GM21381 (cell line): ENCODE results near the gene ACP1.

ENCODE experiments used
- ATAC-seq: cut with Tn5 transposase; IDR thresholded peaks from one replicate; pipeline ENCODE4 v1.9.1; 2021; ENCODE audit warnings: mild to moderate bottlenecking, moderate library complexity; ENCODE audit not compliant: unreplicated experiment

Gene ACP1

DNA sequence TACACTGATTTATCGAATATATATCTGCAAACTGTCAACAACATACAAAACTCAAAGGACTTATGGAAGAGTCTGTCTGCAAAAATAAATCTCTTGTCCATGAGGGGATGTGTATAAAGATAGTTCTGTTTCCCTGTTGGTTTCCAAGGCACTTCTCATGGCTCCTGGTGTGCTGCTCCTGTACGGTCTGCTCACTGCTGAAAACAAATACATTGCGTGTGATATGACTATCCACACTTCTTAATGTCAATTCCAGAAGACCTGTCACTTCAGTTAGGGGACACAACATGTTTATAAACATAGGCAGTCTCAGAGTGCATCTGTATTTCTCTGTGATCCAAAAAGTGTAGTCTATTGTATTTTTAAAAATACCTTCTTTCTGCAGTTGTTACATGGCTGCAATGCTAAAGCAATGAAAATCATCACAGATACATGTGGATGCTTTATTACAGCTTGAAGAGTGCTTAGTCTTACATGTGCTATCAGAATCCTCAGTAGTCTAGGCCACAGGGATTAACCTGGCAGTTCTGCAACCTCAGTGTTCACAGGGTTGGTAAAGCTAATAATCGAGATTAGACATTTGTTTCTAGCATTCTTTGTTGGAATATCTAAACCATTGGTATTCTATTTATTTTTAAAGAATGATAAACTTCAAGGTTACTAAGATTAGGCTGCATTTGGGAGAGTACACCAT, 15.4 kb downstream of the ACP1 start:
- no peak for ATAC-seq

DNA sequence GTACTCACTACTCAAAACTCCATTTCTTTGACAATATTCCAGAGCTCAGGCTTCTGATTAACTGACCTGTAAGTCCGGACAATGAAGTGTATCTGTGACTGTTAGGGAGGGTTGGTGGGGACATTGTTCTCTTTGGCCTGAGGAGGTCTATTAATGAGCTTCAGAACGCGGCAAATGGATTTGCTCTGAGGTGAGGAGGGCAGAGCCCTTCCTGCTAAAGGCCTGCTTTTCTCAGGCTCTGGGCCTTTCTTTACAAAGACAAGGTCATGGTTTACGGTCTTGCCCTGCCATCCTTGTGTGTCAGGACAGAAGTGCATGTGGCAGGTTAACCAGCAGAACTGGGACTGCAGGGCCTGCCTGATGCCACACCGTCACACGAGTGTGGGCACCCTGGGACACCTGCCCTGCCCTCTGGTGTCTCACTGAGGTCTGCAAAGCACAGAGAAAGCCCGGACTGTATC, 15.9 kb downstream of the ACP1 start:
- ATAC-seq: no peak

DNA sequence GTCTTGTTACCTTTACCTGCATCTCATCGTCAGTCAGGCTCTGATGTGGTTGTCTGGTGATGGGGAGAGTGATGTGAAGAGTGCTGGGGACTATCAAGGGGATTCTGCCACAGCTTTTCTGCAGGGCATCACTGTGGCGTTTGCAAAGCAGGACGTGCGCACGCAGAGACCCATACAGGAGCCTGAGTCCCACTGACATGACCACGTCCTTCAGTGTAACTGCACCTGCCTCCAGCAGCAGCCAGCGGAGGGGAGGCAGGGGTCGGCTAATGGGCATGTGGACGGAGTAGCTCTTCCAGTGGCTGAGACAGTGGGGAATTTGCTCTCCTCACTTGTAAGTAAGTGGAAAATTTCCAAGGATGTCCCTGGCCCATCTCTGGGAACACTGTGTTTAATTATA, 16.6 kb downstream of the ACP1 start:
- no peak for ATAC-seq

DNA sequence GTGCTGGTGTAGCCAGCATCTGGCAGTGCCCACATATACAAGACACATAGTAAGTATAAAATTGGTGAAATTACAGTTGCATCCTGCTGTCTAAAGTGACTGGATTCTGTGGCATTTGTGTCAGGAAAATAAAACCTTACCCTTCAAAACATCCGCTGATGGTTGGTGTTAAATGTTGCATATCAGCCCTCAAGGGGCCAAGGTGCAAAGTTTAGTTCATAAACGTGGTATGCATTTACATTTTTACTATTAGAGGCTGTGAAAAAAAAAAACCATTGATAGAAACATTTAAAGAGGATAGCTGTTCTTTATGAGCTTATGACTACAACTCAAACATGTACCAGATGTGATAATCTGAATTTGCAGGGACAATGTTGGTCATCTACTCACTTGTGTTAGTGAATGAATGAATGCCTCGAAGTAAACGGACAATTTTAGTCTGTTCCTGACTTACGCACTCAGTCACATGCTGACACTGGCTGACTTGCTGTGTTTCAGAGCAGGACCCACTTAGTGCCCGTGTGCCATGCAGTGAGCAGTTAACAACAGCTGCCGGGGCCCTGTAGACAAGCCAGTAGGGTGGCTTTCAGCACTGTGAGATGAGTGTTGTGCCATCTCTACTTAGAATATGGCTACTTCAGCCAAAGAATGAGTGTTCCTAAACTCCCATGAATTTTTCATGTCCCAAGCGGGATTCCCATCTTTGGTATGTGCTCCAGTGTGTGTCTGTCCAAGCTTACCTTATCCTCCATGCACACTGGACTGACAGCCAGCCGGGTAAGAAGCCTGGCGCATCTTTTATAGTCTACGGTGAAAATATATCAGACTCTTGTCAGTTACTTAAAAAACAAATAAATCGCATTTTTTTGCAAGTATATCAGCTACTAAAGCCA, 17.9 kb downstream of the ACP1 start:
- ATAC-seq: no peak

DNA sequence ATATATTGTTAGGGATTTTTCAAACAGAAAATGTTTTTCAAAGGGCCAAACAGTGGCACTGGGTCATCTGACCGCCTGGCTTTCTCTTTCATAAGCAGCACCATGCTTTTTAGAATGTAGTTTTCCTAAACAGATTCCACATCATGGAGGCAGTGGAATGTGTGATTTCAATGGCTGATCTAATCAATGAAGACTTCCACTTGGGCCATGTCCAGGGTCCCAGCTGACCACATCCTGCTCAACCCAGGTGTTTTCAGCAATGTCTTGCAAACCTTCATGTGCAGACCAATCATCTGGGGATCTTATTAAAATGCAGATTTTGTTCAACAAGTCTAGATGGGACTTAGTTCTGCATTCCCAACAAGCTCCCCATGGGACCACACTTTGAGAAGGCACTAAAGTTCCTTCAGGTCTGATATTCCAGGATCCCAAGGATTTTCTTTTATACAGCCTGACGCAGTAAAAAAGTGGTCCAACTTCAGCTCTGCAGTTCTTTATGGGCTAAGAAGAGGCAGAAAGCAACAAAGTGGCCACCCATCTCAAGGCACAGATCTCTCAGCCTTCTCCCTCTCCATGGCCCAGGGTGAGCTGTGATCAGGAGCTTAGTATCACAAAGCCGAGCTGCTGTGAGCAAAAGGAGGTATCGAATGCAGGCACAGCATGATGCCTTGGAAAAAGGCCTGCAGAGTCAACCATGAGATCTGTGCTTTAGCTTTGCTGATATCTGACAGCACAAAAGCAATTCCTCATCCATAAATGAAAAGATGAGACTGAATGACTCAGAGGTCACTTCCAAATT, 19.4 kb downstream of the ACP1 start:
- no peak for ATAC-seq

DNA sequence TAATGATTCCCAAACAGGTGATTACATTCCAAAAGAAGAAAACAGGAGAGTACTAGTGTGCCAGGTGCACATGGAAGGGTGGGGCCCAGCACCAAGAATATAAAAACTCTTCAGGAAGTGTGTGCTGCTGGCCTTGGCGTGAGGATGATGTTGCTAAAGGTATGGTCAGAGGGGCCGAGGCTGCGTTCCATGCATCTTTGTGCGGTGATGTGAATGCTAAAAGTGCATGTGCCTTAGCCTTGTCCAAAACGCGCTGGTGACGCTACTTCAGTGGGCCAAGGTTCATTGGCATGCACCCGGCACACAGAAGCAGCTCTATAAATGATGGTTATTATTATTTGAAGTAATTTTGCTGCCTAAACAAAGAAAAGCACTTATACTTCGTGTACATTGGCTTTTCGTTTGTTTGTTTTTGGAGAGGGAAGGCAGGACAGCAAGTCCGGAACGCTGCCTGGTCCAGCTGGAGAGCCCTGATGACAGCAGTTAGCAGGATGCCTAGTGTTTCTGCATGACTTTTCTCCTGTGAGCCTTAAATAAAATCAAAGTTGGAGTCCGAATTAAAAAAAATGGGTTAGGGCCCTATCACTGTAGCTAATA, 20.2 kb downstream of the ACP1 start:
- no peak for ATAC-seq

DNA sequence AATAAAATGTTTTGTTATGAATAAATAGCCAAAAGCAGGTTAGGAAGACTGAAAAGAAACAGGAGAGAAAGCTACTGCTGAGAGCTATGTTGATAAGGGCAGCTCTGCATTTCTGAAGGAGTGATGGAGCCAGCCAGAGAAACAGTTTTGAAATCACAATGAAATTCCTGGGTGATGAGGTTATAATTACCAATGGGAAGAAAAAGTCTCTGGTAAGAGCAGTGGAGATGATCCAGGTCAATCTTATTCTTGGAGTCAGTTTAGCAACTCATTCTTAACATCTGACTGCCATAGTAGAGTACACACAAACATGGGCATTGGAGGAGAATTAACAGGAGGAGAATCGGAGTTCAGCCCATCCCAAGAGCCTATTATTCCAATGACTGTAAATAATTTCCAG, 20.8 kb downstream of the ACP1 start:
- ATAC-seq: no peak

DNA sequence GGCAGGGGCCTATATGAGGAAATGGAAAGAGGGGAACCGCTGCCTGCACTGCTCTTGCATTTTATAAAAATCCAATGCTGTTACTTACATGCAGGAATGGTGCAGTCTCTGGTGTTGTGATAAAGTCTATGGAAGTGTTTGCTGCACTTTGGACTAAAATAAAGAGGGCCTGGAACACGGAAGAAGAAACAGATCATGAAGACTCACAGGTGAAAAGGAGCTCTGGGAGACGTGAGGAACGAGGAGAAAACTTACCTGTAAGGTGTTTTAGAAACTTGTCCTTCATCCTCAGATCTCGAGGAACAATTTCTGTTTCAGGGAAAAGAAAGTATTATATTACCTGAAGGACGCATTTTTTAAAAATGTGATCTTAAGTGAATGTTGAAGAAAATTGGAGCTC, 21.3 kb downstream of the ACP1 start:
- no peak for ATAC-seq

DNA sequence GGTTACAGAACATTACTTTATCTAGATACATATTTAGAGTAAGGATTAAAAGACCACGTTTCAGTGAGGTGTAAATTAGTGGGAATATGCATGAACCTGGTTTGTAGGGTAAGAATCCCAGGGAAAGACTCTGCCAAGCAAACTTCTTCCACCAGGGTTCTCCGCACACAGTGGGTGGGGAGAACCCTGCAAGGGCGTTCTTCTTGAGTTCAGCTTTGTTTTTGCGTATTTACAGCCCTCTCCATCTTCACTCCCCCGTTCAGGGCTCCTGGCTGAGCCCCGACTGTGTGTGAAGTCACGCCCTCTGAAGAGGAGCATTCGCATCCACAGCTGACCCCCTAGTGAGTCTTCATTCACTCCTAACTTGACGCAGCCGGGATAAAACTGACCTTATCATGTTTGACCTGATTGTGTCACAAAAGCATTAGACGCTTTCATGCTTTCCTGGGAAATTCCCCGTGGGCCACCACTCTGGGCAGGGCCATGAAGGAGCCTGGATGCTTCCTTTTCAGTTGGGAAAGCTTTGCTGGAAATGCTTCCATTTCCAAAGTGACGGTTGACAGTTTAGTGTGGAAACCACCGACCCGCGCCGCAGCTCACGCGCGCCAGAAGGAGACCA, 22.1 kb downstream of the ACP1 start:
- no peak for ATAC-seq

DNA sequence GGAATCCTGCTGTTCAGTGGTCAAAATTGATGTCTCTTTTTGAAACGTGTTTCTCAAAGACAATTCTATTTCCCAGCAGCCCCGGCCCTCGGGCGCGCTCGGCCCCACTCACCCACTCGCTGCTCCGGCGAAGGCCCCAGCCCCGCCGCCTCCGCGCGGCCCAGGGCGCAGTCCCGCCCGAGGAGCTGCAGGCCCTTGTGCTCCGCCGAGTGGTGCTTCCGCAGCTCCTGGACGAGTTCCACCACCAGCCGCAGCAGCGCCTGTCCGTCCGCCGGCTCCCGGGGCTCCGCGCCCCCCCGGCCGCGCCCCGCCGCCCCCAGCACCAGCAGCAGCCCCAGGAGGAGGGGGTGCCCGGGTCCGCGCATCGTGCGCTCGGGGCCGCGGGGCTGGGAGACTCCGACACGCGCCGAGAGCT, 22.7 kb downstream of the ACP1 start:
- no peak for ATAC-seq

DNA sequence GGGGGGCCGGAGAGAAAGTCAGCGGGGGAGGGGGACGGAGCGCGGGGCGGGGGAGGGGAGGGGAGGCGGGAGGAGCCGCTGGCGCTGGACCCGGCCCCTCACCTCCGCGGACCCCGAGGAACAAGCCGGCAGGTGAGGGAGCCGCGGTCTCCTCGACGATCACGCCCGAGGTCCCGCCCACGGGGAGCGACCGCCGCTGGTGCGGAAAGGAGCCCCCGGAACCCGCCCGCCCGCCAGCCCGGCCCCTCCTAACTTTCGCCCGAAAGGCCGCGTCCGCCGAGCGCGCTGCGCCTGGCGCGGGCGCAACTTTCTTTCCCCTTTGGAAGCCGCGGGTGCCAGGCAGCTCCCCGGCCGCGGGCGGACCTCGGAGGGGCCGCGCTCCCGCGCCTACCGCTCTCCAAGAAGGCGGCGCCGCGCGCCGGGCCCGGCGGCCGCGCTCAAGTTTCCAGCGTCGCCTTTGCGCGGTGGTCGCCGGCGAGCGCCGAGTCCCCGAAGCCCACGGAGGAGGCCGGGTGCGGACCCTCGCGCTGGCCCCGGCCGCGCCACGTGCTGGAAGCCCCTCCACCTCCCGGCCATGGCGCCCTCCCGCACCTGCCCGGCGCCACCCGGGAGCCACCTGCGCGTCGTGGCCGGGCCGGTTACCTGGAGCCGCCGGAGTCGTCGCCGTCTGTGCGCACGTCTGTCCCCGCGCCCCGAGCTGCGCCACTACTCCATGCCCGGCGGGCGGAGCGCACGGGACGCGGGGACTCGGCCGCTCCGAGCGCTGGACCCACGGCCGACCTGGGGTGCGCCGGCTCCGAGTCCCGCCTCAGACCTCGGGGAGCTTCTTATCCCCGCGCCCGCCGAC, 23.4 kb downstream of the ACP1 start, which contains the start of gene ALKAL2:
TSS of gene ALKAL2 (minus strand) at position 181 of the 847 bp plus-strand sequence. CDS start 256 bp downstream, outside the sequence.
- no peak for ATAC-seq

DNA sequence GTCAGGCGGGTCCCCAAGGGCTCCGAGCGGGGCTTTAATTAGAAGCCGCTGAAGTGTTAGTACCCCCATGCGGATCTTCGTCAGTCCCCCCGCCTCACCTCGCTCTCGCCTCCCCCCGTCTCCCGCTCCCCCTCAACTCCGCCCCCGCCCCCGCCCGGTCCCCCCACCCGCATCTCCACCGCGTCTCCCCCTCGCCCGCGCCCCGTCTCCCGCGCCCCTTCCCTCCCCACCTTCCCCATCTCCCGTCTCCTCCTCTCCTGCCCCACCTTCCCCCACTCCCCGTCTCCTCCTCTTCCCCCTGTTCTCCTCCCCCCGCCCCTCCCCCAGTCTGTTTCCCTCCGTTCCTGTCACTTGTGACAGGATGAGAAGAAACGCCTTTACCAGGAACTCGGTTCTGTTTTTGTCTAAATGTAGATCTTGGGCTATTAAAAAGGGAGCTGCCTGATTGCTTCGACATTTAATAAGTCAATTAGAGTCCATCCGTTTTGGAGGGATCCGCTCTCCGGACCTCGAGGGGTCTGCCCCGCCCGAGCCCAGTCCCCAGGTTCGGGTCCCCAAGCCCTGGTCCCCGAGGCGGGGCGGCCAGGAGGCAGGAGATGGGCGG, 24.1 kb downstream of the ACP1 start:
- no peak for ATAC-seq

DNA sequence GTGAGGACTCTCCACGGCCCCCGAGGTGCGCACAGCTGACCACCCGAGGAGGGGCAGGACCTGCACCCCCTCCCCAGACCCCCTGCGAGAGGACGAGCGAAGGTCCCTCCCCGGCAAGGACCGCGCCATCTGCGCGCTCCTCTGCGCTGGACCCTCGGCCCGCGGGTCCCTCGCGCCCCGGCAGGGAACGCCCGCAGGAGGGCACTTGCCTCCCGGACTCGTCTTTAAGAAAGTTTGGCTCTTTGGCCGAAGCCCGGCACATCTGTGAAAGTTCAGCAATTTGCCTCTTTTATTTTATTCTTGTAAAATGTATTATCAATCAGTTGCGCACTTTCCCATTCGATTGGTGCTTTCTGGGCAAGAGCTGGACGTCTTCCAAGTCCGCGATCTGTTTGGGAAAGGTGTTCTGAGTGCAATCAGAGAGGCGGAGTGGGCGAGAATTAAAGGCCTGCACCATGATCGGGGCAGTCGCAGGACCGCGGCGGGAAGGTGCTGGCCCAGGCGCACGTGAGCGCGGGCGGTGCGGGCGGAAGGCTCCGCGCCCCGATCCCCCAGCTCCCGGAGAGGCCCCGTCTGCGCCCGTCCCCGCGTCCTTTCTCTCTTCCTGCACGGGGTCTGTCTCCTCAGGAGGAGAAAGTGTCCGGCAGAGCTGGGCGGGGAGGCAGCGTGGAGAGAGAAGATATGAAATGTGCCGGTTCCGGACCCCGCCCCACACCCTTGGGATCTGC, 24.8 kb downstream of the ACP1 start:
- no peak for ATAC-seq

DNA sequence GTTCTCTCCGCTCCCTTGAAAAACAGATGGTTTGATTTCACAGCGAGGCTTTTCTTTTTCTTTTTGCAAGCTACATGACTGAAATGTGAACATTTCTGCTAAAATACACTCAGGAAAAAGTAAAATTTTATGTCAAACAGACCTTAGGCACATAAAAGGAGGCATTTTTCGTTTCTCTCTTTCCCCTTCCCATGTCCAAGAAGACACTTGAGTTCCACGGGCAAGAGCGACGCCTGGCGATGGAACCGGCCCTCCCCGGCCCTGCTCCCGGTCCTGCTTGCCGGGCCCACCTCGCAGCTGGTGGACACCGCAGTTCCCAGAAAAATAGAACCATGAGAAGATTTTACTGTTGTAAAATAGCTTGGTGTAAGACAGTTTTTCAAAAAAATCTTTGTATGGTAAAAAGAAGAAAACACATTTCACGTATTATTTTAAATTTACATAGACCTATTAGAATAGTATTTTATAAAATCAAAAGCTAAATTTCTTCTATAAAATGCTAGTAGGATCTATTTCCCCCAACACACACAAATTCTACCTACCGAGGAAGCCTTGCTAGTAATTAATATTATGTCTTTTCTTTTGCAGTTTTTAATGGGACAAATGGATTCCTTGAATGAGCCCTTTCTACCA, 25.5 kb downstream of the ACP1 start:
- ATAC-seq: no peak

DNA sequence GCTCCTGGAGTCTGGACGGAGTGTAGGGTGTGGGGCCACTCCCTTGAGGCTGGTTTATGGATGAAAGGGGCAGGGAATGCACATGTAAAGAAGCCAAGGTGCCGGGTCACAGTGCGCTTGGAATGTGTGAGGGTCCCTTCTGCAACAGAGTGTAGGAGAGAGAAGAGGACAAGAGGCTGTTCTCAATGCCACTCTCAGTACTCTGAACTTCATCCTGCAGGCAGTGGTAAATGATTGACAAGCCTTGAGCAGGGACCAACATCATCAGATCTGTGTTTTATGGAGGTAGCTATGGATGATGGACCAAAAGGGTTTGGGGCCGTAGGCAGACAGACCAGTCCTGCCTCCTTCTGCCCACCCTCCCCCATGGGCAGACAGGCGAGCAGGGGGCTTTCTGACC, 30.3 kb downstream of the ACP1 start:
- no peak for ATAC-seq

DNA sequence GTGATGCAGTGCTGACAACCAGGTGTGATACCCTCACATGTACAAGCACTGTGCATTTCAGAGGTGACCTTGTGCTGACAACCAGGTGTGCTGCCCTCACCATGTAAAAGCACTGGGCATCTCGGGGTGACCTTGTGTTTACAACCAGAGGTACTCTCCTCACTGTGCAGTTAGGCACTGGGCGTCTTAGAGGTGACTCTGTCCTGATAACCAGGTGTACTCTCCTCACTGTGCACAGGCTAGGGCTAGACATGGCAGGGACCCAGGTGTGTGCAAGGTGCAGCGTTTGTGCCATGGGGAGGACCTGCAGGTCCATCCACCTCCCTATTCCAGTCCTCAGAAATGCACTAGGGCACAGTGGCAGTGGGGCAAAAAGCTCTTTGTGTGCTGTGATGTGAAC, 31.6 kb downstream of the ACP1 start:
- no peak for ATAC-seq

DNA sequence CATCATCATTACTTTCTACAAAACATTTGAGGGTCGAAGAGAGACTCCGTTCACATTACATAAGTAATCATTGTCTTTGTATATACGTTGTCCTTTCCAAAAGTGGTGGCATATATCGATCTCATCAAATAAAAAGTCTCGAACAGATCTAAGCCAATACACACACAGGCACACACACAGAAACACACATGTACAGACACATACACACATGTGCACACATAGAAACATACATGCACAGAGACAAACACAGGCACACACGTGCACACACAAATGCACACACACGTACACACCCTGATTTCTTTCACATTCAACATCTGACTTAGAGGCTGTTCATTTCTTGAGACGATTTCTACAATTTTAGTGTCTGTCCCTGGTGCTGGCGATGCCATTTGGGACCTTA, 40.6 kb downstream of the ACP1 start:
- no peak for ATAC-seq
